ENCODE measurements around the gene MAP1LC3B.

DNA sequence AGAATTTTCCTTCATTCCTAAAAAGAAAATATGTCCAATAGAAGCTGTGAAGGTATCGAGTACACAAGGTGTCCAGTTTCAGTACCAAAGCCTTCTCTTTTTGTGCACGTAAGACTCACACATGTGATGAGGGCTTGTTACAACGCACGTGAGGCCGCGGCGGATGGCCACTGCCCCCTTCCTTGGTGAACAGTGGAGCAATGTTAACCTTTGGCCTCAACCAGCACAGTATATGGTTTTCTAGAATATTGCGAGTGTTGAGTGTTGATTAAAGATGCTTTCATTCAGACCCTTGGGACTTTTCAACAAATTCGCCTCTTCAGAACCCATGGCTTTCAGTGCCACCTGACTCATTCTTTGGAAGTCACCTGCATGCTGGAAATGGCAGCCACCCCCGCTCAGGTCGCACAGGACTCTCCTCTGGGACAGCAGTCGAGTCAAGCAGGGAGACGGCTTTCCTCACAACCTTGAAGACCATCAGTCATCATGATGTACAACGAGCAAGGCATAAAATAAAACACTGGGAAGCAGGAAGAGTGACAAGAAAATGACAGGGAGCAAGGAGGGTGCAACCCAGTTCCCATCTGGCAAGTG lies 14.5 kb downstream of the MAP1LC3B start:
- TF ChIP-seq, protein P1, sequence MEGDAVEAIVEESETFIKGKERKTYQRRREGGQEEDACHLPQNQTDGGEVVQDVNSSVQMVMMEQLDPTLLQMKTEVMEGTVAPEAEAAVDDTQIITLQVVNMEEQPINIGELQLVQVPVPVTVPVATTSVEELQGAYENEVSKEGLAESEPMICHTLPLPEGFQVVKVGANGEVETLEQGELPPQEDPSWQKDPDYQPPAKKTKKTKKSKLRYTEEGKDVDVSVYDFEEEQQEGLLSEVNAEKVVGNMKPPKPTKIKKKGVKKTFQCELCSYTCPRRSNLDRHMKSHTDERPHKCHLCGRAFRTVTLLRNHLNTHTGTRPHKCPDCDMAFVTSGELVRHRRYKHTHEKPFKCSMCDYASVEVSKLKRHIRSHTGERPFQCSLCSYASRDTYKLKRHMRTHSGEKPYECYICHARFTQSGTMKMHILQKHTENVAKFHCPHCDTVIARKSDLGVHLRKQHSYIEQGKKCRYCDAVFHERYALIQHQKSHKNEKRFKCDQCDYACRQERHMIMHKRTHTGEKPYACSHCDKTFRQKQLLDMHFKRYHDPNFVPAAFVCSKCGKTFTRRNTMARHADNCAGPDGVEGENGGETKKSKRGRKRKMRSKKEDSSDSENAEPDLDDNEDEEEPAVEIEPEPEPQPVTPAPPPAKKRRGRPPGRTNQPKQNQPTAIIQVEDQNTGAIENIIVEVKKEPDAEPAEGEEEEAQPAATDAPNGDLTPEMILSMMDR (conservative IDR thresholded peaks at IDR 0.05; ENCODE audit: low read length), result no peak
- no peak for TF ChIP-seq EZH2phosphoT487 (IDR thresholded peaks at IDR 0.05; ENCODE audit: borderline replicate concordance)

Data from Loucy (cell line).